Tibial nerve (tissue), 4 donors: ENCODE measurements around the gene NHLRC2. TPM values are rescaled to one million over a fixed set of nuclear protein-coding genes. Genes with fewer than 3 reads are reported as not detected.

Experiments
- DNase-seq, 2 donors: peaks; one replicate each; pipeline ENCODE4 v3.0.0-alpha.2; 2019; ENCODE audit warnings: low spot score in 2 of 2
- H3K27ac ChIP-seq, 4 donors: fragments of 200-600 bp; sonication (generic) in 3 of 4; one replicate each; pipeline ENCODE4 v1.5.1; 2017 to 2019; ENCODE audit warnings: mild to moderate bottlenecking in 1 of 4
- H3K27me3 ChIP-seq, 2 donors: fragments of 200-600 bp; sonication (generic) in 1 of 2; one replicate each; pipeline versions ENCODE4 v1.5.1 to v1.6.0; 2017 to 2019
- H3K36me3 ChIP-seq, 3 donors: fragments of 200-600 bp; sonication (generic); one replicate each; pipeline ENCODE4 v1.5.1; 2018 to 2019
- H3K4me1 ChIP-seq, 4 donors: fragments of 200-600 bp; sonication (generic) in 3 of 4; one replicate each; pipeline ENCODE4 v1.5.1; 2017 to 2019
- H3K4me3 ChIP-seq, 4 donors: fragments of 200-600 bp; sonication (generic) in 3 of 4; one replicate each; pipeline ENCODE4 v1.5.1; 2017 to 2019; ENCODE audit warnings: mild to moderate bottlenecking in 1 of 4, moderate library complexity in 1 of 4
- H3K9me3 ChIP-seq, 4 donors: fragments of 200-600 bp; sonication (generic) in 3 of 4; one replicate each; pipeline ENCODE4 v1.5.1; 2017 to 2019
- EP300 ChIP-seq, 2 donors: sonication (generic); formaldehyde crosslinking; IDR thresholded peaks; one replicate each; pipeline ENCODE4 v1.6.1; 2017; ENCODE audit warnings: antibody characterized with exemption in 2 of 2, mild to moderate bottlenecking in 1 of 2
- POLR2A ChIP-seq, 2 donors: fragments of 450-650 bp; IDR thresholded peaks; one replicate each; pipeline ENCODE4 v1.6.1; 2017; ENCODE audit warnings: antibody characterized with exemption in 2 of 2, mild to moderate bottlenecking in 2 of 2, moderate library complexity in 2 of 2
- WGBS, 2 donors: methylation state at CpG; one replicate each; pipeline ENCODE4 v1.1.5; 2018; 5-methylcytosine and 5-hydroxymethylcytosine counted together
- total RNA-seq, 4 donors: library from RNA; depleted of rRNA; stranded (reverse); fragments of >200 nt; gene quantifications; one replicate each; pipeline ENCODE4 v1.1.0, GENCODE V29; 2016
- TF ChIP-seq, protein P1 (sequence below), 5 experiments: fragments of 200-600 bp in 3 of 5; fragments of 450-650 bp in 2 of 5; sonication (generic) in 3 of 5; IDR thresholded peaks; one replicate each; pipeline ENCODE4 v1.5.1; 2016 to 2019; ENCODE audit warnings: antibody characterized with exemption in 5 of 5, mild to moderate bottlenecking in 3 of 5, moderate library complexity in 2 of 5

Gene NHLRC2
- total RNA-seq, 4 donors from 2014 or later: 42.9 to 100 (median 50.6) TPM

GRCh38 chr10:113872139-113873030 lies 17.9 kb downstream of the NHLRC2 start:
- WGBS, 2 donors: 96% methylated on average over 3 of the region's 3 CpGs
- Histone ChIP-seq H3K4me3 (no peak overlapping the region), H3K27me3 (no peaks in the 10 kb centered on the region), H3K27ac (no peak overlapping the region), H3K9me3 (peaks cover 0 to 18% (median 6%) of the 10 kb centered on the region in 4 donors), H3K4me1 (peaks cover 0 to 6% (median 0%) of the 10 kb centered on the region in 4 donors), H3K36me3 (peaks cover 0 to 39% (median 0%) of the 10 kb centered on the region in 3 donors)
- TF ChIP-seq POLR2A (IDR thresholded peaks at IDR 0.05): no peak
- no peak for TF ChIP-seq EP300 (IDR thresholded peaks at IDR 0.05)
- TF ChIP-seq, protein P1, sequence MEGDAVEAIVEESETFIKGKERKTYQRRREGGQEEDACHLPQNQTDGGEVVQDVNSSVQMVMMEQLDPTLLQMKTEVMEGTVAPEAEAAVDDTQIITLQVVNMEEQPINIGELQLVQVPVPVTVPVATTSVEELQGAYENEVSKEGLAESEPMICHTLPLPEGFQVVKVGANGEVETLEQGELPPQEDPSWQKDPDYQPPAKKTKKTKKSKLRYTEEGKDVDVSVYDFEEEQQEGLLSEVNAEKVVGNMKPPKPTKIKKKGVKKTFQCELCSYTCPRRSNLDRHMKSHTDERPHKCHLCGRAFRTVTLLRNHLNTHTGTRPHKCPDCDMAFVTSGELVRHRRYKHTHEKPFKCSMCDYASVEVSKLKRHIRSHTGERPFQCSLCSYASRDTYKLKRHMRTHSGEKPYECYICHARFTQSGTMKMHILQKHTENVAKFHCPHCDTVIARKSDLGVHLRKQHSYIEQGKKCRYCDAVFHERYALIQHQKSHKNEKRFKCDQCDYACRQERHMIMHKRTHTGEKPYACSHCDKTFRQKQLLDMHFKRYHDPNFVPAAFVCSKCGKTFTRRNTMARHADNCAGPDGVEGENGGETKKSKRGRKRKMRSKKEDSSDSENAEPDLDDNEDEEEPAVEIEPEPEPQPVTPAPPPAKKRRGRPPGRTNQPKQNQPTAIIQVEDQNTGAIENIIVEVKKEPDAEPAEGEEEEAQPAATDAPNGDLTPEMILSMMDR (IDR thresholded peaks at IDR 0.05): no peak
- DNase-seq: no peak

GRCh38 chr10:113875212-113875611 lies 20.8 kb downstream of the NHLRC2 start:
- TF ChIP-seq EP300 (IDR thresholded peaks at IDR 0.05) (no peak), POLR2A (IDR thresholded peaks at IDR 0.05) (no peak)
- TF ChIP-seq, protein P1 (IDR thresholded peaks at IDR 0.05): no peak
- Histone ChIP-seq H3K9me3 (peaks cover 0 to 18% (median 6%) of the 10 kb centered on the region in 4 donors), H3K4me1 (peaks cover 0 to 6% (median 0%) of the 10 kb centered on the region in 4 donors), H3K27me3 (no peaks in the 10 kb centered on the region), H3K36me3 (peaks cover 0 to 42% (median 0%) of the 10 kb centered on the region in 3 donors), H3K27ac (no peak overlapping the region), H3K4me3 (no peak overlapping the region)
- WGBS, 2 donors: 94 to 96% methylated on average over 1 of the region's 1 CpG
- DNase-seq: no peak

DNA sequence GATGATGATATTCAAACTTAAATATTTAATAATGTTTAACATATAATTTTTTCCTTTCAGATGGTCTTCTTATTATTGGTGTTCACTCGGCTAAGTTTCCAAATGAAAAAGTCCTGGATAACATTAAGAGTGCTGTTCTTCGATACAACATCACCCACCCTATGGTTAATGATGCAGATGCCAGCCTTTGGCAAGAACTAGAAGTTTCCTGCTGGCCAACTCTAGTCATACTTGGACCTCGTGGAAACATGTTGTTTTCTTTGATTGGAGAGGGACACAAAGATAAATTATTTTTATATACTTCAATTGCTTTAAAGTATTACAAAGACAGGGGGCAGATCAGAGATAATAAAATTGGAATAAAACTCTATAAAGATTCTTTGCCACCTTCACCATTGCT lies 22.0 kb downstream of the NHLRC2 start:
- DNase-seq: no peak
- no peak overlapping the region for H3K27ac ChIP-seq
- peaks cover 0 to 6% (median 0%) of the 10 kb centered on the region in 4 donors for H3K4me1 ChIP-seq
- 83 to 84% methylated on average over 3 of the region's 3 CpGs for WGBS, 2 donors
- peaks cover 0 to 48% (median 0%) of the 10 kb centered on the region in 3 donors for H3K36me3 ChIP-seq
- H3K27me3 ChIP-seq: no peaks in the 10 kb centered on the region
- H3K4me3 ChIP-seq: no peak overlapping the region
- TF ChIP-seq EP300 (IDR thresholded peaks at IDR 0.05) (no peak), POLR2A (IDR thresholded peaks at IDR 0.05) (no peak)
- TF ChIP-seq, protein P1 (IDR thresholded peaks at IDR 0.05): no peak
- peaks cover 0 to 18% (median 6%) of the 10 kb centered on the region in 4 donors for H3K9me3 ChIP-seq

GRCh38 chr10:113879691-113880090 lies 25.2 kb downstream of the NHLRC2 start:
- Histone ChIP-seq H3K4me3 (no peak overlapping the region), H3K4me1 (peaks cover 0 to 6% (median 0%) of the 10 kb centered on the region in 4 donors), H3K36me3 (peaks cover 0 to 49% (median 0%) of the 10 kb centered on the region in 3 donors), H3K9me3 (no peaks in the 10 kb centered on the region), H3K27me3 (no peaks in the 10 kb centered on the region), H3K27ac (no peak overlapping the region)
- TF ChIP-seq, protein P1 (IDR thresholded peaks at IDR 0.05): no peak
- no peak for TF ChIP-seq POLR2A (IDR thresholded peaks at IDR 0.05)
- no peak for TF ChIP-seq EP300 (IDR thresholded peaks at IDR 0.05)
- no peak for DNase-seq
- WGBS, 2 donors: 58% methylated on average over 2 of the region's 2 CpGs

- H3K36me3 ChIP-seq: peaks cover 0 to 52% (median 0%) of the 10 kb centered on the region in 3 donors
- TF ChIP-seq, protein P1 (IDR thresholded peaks at IDR 0.05): no peak
- TF ChIP-seq POLR2A (IDR thresholded peaks at IDR 0.05): no peak
- TF ChIP-seq EP300 (IDR thresholded peaks at IDR 0.05): no peak
- no peak overlapping the region for H3K4me3 ChIP-seq
- no peak for DNase-seq
- H3K9me3 ChIP-seq: no peaks in the 10 kb centered on the region
- peaks cover 0 to 4% (median 0%) of the 10 kb centered on the region in 4 donors for H3K4me1 ChIP-seq
- H3K27ac ChIP-seq: no peak overlapping the region
- 80 to 83% methylated on average over 1 of the region's 1 CpG for WGBS, 2 donors
- no peaks in the 10 kb centered on the region for H3K27me3 ChIP-seq
Measured at GRCh38 chr10:113880236-113880635, 25.8 kb downstream of the NHLRC2 start.
